HG02588 (cell line): ENCODE data around the gene ZDHHC22.

Experiments
- ATAC-seq: cut with Tn5 transposase; IDR thresholded peaks from one replicate; pipeline ENCODE4 v1.9.1; 2021; ENCODE audit warnings: mild to moderate bottlenecking, moderate library complexity; ENCODE audit not compliant: unreplicated experiment

The ZDHHC22 gene

DNA sequence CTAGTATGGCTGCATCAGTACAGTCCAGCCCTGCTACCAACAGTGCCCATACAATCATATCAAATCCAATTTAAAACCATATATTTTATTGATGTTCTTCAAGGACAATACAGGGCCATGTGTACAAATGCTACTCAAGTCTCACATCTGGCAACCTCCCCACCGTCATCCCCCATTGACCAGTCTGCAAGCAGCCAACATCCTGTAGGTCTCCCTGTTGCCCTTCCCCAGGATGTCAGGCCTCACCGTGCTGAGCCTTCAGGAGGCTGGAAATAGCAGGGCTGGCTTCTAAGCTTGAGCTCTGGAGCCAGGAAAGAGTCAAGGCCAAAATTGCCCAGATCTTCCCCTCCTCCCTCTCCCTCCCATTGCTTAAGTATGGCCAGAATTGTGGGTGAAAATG is 10.4 kb downstream of the ZDHHC22 start:
- ATAC-seq = no peak

DNA sequence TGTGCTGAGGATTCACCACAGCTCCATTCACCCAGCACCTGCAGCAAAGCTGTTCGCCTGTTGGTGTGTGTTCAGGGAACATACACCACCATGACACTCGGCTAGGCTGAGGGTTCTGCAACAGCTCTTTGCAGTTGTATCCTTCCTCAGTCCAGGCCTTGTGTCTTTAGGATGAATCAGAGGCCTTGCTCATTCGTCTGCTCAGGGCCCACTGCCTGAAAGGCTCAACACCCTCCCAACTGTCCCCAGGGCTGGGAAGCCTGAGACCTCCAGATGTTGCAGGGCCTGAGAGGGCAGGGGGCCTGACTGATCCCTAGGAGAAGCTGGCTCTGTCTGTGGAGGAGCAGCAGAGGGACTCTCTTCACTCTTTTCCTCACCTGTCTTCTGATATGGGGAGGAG is 11.2 kb downstream of the ZDHHC22 start:
- no peak for ATAC-seq

DNA sequence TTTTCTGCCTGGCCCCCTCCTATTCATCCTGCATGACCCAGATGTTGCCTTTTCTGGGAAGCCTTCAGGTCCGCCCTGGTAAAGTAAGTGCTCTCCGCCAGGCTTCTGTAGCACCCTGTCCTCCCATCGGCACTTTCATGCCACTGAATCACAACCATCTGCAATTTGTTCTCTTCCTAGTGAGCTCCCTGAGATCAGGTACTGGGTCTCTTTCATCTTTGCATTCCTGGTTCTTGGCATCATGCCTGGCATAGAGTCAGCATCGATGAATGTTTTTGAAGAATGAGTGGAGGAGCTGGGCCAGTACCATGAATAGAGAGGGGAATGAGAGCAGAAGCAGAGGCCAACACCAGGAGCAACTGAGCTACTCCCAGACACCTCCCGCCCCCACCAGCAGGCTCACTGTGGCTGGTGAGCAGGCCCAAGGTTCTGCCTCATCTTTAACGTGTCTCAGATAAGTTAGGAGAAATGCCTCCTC is 13.1 kb downstream of the ZDHHC22 start:
- ATAC-seq = no peak

DNA sequence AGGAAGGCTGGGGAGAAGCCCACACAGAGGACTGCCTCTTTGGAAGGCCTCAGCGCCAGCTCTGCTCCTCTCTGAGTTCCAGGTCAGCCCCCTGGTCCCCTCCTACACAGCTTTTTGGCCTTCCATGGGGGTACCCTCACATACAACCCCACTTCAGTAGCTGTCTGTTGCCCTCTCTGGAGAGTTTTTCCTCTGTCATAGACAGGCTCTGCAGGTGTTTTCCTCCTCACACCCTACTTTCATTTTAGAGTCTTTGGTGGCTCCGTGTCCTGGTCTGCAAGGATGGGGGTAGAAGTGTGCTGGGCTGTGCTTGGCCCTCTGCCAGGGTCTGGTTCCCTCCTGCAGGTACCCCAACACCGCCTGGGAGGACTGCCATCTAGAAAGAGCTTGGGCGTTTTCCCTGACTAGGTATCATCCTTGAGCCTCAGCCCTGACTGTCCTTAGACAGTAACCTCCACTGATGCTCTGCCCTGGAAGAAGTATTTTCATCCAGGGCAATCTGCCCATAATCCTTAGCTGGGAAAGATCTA is 15.1 kb downstream of the ZDHHC22 start:
- no peak for ATAC-seq

DNA sequence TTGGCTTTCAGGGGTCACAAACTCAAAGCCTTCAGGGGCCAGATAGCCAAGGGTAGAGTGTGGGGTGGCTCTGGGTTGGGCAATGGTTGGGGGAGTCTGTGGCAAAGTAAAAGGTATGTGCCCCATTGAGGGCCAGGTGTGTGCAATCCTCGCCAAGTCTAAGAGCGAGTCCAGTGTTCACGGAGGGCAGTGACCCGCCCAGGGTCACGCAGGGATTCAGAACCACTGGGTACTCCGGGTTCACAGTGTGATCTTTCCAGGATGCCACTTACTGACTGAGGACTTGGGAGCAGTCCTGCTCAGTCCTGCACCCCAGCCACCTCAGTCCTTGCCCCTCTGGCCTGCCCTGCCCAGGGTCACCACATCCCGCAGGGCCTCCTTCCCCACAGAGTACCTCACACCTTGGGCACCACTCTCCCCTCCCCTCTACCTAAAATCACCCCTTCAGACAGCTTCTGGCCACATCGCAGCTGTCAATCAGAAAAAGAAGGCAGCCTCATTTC is 15.7 kb downstream of the ZDHHC22 start:
- ATAC-seq = no peak

DNA sequence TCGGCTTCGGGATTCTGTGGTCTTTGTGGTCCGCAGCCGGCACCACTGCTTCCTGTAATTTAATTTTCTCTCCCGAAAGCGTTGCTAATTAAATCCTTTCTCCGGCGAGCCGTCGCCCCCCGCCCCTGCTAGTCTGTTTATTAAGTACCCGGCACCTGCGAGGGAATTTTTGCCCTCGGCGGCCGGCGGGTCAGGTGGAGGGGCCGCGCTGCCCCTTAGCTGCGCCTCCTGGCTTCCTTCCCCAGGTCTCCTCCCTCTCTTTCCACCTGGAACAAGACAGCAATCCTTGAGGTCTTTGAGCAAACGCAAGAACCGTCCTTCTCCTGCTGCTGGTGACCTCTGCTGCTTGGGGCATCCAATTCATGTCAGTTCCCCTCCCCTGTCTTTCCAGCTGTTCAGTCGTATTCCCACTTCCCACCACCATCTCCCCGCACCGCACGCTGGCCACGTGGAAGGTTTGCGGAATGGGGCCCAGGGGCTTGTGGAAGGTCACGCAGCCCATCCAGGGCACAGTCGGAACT is 16.2 kb downstream of the ZDHHC22 start:
- no peak for ATAC-seq

DNA sequence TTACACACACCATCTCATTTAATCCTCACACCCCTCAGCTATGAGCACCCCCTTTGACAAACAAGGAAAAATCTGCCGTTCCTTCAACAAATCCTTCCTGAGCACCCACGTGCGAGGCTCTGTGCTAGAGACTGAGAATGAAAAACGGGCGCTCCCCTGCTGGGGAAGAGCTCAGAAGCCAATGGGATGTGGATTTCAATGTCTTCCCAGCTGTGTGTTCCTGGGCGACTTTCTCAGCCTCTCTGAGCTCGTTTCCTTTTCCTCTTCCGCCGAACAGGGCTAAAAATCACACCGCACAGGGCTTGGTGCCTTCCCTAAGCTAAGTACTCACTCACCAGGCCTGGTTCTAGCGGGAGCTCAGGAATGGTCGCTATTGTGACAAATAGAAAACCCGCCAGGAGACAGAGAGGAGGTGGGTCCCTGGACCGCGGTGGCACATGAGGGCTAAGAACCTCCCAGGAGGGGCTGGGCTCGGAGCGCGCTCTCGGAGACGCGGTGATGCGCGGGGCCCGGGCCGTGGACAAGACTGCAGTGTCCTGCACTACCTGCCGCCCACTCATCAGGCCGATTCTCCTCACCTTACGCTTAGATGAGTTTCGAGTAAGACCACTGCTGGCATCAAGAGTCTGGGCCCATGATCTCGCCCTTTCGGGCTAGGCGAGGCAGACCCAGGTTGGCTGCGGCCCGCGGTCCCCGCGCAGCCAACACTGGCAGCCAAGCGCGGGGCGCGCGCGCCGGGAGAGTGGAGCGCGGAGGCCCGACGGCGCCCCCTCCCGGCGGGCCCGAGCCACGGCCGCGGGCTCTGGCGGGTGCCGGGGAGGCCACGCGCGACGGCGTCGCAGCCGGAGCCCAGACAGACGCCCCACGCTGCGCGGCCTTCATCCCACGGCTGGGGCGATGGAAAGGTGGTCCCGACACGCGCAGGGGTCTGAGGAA is 17.0 kb downstream of the ZDHHC22 start:
- ATAC-seq = peak; percentile 22

DNA sequence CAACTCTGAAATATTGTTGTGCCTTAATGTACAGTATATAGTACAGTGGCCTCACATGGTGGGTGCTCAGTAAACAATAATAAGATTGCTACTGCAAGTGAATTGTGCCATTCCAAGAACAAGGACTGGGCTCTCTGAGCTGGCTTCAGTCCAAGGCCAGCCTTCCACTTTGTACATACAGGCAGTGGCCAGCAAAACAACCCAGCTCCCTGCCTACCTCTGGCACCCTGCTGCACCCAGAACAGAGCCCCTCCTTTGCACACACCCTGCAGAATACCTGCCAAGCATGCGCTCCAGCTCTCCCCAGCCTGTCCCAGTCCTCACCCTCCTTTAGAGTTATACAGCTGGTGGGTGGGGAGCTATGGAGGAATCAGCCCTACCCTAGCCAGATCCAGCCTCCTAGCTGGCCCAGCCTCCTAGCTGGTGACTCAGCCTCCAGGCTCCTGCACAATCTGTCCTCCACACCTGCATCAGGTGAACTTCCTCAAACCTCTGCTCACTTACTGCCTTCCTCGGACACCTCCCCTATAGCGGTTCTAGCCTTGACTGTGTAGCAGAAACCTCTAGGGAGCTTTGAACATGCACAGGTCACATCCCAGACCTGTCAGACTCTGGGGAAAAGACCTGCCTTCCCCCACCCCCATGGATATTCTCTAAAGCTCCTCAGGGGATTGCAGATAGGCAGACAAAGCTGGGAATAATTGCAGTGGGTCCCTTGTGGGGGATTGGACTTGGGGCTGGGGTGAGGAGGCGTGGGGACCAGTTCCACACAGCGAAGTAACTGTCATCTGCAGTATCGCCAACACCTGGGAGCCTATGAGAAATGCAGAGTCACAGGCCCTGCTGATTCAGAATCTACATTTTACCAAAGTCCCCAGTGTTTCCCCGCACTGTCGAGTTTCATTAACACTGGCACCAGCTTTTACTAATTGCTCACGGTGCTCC is 17.9 kb downstream of the ZDHHC22 start:
- ATAC-seq = no peak

DNA sequence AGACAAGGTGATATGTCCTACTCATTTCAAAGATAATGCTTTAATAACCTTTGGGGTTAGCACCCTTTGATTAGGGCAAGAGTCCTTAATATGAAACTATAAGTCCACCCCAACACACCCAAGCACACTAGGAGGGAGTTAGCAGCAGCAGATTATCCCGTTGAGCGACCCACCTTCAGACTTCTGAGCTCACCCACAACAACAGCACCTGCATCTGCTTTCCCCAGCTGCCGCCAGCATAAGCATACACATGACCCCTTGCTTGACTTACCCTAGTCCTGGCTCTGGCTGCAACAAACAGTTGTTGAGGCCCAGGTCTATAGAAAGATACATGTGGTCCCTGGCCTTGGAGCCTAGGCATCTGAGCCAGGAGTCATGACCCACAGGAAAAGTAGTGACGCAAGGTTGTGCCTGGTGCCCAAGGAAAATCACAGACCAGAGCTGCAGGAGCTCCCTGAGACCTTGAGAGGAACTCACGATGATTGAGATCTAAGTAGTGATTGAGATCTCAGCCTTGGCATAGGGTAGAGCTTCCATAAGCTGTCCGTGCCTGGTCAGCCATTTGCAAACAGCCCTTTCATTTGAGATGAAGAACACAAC is 19.0 kb downstream of the ZDHHC22 start:
- ATAC-seq = no peak

DNA sequence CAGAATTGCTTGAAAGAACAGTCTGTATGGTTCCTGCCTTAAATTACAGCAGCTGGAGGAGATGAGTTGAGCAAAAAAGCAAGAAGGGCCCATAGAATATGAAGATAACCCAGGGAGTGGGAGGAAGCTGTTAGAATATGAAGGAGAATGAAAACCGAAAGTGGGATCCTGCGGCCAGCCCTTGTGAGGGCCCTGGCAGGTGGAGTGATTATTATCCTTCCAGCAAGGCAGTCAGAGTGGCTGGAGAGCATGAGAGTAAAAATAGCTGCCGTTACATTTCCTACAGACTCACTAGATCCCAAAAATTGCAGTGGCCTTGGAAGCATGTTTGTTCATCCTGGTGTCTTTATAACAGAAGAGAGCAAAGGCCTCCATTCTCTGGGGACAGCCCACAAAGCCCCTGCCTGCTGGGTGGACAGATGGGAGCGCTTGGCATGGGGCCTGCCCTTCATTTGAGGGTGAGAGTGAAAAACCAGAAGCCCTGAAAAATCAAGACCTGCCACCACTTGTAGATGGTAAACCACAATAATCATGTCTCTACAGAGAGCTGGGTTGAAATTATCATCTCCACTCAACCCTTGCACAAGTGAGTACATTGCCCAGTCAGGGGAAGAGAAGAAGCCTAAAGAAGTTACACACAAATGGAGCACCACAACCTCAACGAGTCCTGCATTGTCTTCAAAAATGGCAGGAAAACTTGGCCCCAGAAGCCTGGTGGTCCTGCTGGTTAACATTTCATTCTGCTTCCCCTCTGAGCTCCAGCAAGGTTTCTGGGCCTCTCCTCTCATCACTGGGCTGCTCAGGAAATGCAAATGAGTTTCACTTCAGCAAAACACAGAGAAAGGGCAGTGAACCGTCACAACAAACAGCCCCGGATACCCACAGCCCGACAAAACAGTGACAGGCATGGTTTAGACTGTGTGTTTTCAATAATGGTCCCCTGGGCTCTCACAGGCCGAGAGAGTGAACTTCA is 20.5 kb downstream of the ZDHHC22 start:
- peak; percentile 85 for ATAC-seq

DNA sequence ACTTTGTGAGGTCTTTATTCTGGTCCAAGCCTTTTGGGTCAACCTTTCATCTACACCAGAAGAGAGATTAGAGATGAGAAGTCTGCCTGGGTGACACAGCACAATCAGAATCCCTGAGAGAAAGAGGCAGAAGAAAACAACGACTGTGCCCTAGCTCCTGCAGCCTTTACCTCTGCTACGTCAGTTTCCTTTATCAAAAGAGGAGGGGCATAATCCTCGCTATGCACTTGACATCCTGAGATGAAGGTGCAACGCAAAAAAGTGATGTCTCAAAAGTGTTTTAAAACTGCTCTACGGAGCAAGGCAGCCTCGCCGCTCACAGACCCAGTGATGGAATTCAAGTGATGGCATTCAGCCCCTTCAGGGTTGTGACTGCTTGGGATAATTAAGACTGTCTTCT is 21.7 kb downstream of the ZDHHC22 start:
- no peak for ATAC-seq

DNA sequence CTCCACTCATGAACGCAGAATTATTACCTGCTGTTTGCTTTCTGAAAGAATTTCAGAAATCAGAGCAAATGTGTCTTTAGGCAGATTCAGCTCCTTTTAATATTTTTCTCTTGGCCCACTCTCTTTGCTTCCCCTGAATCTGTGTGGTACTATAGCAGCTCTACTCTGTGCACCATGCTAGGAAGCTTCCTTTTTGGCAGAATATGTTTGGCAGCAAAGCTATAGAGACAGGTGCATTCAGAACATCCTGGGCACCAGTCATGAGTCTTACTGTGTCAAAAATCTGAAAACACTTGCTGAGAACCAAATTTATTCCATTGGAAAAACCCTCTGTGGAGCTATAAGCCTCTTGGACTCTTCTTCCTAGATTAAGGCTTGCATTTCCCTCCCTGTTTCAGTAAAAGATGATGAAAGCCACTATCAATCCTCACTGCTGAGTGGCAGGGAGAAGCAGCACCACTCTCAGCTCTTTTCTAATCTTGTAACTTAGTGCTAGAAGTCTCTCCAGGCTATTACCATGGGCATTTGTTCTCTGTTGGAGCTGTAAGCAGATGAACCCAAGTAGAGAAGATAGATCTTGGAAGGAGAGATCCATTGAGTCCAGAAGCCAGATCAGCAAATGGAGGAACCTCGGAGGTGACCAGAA is 25.3 kb downstream of the ZDHHC22 start:
- ATAC-seq = no peak

DNA sequence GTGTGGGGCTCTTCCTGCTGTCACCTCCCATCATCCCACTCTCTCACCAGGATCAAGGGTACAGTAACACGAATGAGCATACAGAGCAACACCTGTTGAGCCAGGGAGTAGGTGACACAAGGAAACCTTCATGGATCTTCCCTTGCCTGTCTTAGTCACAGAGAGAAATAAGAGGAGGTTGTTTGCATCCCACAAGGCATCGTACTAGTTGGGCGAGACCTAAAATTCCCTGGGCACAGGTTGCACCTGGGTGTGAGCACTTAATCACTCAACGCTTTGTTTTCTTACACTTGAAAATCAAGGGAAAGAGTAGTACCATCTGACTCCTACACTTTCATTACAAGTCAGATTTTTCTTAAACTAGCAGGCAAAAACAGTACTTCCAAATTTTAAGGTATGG is 27.0 kb downstream of the ZDHHC22 start:
- ATAC-seq = no peak

DNA sequence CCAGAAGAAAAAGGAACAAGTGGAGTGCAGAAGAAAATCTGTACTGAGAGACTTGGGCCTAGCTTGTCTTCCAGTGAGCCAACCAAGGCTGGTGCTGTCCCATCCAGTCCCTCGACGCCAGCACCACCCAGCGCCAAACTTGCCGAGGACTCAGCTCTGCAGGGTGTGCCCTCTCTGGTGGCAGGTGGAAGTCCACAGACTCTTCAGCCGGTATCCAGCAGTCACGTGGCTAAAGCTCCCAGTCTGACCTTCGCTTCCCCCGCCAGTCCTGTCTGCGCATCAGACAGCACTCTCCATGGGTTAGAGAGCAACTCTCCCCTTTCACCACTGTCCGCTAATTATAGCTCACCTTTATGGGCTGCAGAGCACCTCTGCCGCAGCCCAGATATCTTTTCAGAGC is 27.9 kb downstream of the ZDHHC22 start:
- ATAC-seq = no peak

DNA sequence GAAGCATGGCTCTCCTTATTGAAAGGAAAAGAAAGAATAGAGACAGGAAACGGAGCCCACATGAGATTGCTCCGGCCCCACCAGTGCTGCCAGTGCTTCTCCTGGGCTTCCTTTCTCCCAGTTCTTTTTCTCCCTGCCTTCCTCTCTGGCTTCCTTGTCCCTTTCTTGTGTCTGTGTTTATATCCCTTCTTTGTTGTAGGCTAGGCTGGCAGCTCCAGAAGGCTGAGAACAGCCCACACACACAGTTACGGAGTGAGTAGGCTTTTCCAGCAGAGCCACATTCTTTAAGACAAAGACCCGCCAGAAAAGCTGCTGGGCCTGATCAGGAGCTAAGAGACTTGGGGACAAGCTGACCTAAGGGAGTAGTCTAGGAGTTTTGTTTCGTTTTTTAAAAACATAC is 30.6 kb downstream of the ZDHHC22 start:
- no peak for ATAC-seq

DNA sequence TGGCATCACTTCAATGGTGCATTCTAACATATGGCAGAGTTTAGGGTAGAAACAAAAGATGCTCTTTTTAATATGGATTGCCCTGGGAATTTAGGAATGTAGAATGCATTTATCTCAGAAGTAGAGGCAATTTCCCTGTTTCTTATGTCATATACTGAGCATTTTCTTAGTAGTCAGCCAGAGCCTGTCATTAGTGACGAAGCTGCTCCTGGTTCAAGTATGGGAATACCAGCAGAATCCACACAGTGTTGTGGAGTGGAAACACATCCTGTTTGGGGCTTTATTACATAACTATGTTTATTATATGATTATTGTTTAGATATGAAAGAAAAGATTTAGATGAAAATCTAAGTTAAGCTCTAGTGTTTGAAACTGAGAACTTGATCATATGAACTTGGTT is 31.3 kb downstream of the ZDHHC22 start:
- no peak for ATAC-seq

DNA sequence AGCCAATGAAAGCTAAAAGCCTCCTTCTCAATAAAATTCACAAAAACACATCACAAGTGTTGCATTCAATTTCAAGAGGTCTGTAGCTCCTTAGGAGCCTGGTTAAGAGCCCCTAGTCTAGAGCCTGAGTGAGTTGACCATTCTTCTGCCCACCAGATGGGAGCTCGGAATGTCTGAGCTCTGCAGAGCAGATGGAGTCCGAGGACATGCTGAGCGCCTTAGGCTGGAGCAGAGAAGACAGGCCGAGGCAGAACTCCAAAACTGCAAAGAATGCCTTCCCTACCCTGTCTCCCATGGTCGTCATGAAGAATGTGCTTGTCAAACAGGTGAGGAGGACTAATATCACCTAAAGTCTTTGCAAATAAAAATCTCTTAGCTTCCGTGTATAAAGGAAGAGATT is 31.9 kb downstream of the ZDHHC22 start:
- ATAC-seq = no peak

DNA sequence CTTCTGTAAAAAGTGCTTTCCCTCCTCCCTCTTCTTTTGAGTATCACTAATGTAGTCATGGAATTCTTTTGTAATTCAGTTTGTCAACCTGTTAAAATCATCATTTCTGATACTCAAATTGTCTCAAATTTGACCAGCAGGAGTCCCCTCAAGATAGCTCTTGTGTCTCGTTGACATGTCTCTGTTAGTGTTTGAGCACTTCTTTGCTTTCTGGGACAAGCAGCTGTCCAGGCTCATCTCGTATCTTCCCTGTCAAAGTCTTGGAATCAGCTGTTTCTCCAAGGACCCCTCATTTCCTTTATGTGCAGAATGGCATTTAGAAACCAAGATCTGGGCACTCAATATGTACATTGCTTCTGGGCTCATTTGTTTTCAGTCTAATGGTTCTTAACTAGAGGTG is 32.8 kb downstream of the ZDHHC22 start:
- ATAC-seq = no peak

DNA sequence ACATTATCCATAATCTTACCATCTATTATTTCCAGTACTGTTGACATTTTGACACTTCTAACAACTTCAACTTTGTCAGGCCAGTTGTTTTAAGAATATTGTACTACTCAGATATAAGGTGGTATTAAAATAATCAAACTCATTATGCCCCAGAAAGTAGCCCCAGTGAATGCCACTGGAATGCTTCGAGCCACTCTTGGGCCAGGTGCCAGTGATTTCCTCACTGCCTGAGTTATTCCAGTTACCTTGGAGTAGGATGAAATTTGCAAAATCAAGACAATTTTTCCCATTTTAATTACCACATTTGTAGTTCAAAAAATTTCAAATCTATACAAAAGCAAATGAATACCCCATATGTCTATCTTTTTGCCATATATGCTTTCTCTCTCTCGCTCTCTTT is 34.4 kb downstream of the ZDHHC22 start:
- ATAC-seq = no peak
